ENCODE measurements around the gene AHSA1.

AHSA1 gene

GRCh38 chr14:77439861-77440260 is 18.0 kb upstream of the AHSA1 start:
- TF ChIP-seq EP300 (IDR thresholded peaks at IDR 0.05; ENCODE audit: borderline replicate concordance) (no peak), REST (IDR thresholded peaks at IDR 0.05; ENCODE audit: low read depth) (no peak), USF1 (IDR thresholded peaks at IDR 0.05) (no peak), YY1 (IDR thresholded peaks at IDR 0.05; ENCODE audit: low read depth) (no peak), CEBPB (IDR thresholded peaks at IDR 0.05) (no peak)

GRCh38 chr14:77442196-77442595 is 15.7 kb upstream of the AHSA1 start:
- TF ChIP-seq MAX (IDR thresholded peaks at IDR 0.05) (no peak), FOXM1 (IDR thresholded peaks at IDR 0.05; ENCODE audit: borderline replicate concordance, low read depth) (no peak), EP300 (IDR thresholded peaks at IDR 0.05; ENCODE audit: borderline replicate concordance) (no peak), EGR1 (IDR thresholded peaks at IDR 0.05) (no peak), USF1 (IDR thresholded peaks at IDR 0.05) (no peak), CEBPB (IDR thresholded peaks at IDR 0.05) (no peak), NFIC (IDR thresholded peaks at IDR 0.05) (no peak), TCF12 (IDR thresholded peaks at IDR 0.05; ENCODE audit: low read depth) (no peak), TEAD4 (IDR thresholded peaks at IDR 0.05) (no peak), YY1 (IDR thresholded peaks at IDR 0.05; ENCODE audit: low read depth) (no peak), RAD21 (IDR thresholded peaks at IDR 0.05; ENCODE audit: low read depth) (no peak), ZBTB7A (IDR thresholded peaks at IDR 0.05; ENCODE audit: low read depth) (no peak), CREB1 (IDR thresholded peaks at IDR 0.05; ENCODE audit: low read depth) (no peak), REST (IDR thresholded peaks at IDR 0.05; ENCODE audit: low read depth) (no peak), TAF1 (IDR thresholded peaks at IDR 0.05; ENCODE audit: low read depth) (no peak)

- TF ChIP-seq MAX (IDR thresholded peaks at IDR 0.05) (no peak), CREB1 (IDR thresholded peaks at IDR 0.05; ENCODE audit: low read depth) (no peak), TAF1 (IDR thresholded peaks at IDR 0.05; ENCODE audit: low read depth) (no peak), YY1 (IDR thresholded peaks at IDR 0.05; ENCODE audit: low read depth) (no peak), EP300 (IDR thresholded peaks at IDR 0.05; ENCODE audit: borderline replicate concordance) (no peak), EGR1 (IDR thresholded peaks at IDR 0.05) (no peak), TCF12 (IDR thresholded peaks at IDR 0.05; ENCODE audit: low read depth) (no peak), FOXM1 (IDR thresholded peaks at IDR 0.05; ENCODE audit: borderline replicate concordance, low read depth) (no peak), TEAD4 (IDR thresholded peaks at IDR 0.05) (no peak), NFIC (IDR thresholded peaks at IDR 0.05) (no peak), USF1 (IDR thresholded peaks at IDR 0.05) (no peak), CEBPB (IDR thresholded peaks at IDR 0.05) (no peak)
Measured at GRCh38 chr14:77455966-77456640, 1.8 kb upstream of the AHSA1 start.

- TF ChIP-seq TAF1 (IDR thresholded peaks at IDR 0.05; ENCODE audit: low read depth) = no peak
- no peak for TF ChIP-seq CEBPB (IDR thresholded peaks at IDR 0.05)
- no peak for TF ChIP-seq USF1 (IDR thresholded peaks at IDR 0.05)
- TF ChIP-seq TEAD4 (IDR thresholded peaks at IDR 0.05) = no peak
- TF ChIP-seq MAX (IDR thresholded peaks at IDR 0.05) = no peak
- TF ChIP-seq REST (IDR thresholded peaks at IDR 0.05; ENCODE audit: low read depth) = no peak
- no peak for TF ChIP-seq FOXM1 (IDR thresholded peaks at IDR 0.05; ENCODE audit: borderline replicate concordance, low read depth)
- no peak for TF ChIP-seq EP300 (IDR thresholded peaks at IDR 0.05; ENCODE audit: borderline replicate concordance)
Measured at GRCh38 chr14:77457115-77457521, 775 bp upstream of the AHSA1 start.
